DOHH2 (cell line): ENCODE results near the gene TTF1.

ENCODE experiments used
- EZH2phosphoT487 ChIP-seq: fragments of 200-600 bp; sonication (generic); IDR thresholded peaks from 2 replicates; pipeline ENCODE4 v1.6.1; 2017; ENCODE audit warnings: borderline replicate concordance, mild to moderate bottlenecking, antibody characterized with exemption, low read length, moderate library complexity, mixed read lengths
- TF ChIP-seq, protein P1 (sequence below): fragments of 200-600 bp; sonication (generic); IDR thresholded peaks from one replicate; pipeline ENCODE4 v1.5.1; 2014; ENCODE audit warnings: antibody characterized with exemption, mild to moderate bottlenecking, low read depth, low read length; ENCODE audit not compliant: poor library complexity, severe bottlenecking

DNA sequence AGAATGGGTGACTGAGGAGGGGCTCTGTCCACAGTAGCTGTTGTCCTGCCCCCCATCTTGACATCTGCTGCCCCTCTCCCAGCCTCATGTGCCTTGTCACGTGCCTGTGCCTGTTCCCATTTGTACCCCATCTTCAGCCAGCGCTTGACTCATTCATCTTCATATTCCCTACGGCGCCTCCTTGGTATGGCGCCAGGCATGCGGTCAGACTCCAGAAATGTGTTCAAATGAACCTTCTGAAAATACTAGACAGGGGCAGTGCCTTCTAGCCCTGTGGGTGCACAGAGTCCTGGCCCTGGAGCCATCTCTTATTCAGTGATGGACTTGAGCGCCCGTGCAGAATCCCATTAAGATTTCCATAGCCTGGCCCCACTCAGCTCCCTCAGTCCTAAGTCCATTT is 49.6 kb upstream of the TTF1 start:
- TF ChIP-seq, protein P1, sequence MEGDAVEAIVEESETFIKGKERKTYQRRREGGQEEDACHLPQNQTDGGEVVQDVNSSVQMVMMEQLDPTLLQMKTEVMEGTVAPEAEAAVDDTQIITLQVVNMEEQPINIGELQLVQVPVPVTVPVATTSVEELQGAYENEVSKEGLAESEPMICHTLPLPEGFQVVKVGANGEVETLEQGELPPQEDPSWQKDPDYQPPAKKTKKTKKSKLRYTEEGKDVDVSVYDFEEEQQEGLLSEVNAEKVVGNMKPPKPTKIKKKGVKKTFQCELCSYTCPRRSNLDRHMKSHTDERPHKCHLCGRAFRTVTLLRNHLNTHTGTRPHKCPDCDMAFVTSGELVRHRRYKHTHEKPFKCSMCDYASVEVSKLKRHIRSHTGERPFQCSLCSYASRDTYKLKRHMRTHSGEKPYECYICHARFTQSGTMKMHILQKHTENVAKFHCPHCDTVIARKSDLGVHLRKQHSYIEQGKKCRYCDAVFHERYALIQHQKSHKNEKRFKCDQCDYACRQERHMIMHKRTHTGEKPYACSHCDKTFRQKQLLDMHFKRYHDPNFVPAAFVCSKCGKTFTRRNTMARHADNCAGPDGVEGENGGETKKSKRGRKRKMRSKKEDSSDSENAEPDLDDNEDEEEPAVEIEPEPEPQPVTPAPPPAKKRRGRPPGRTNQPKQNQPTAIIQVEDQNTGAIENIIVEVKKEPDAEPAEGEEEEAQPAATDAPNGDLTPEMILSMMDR: no peak
- no peak for TF ChIP-seq EZH2phosphoT487
